HepG2 (cell line): Measurements from ENCODE around the gene ETF1. TPM values are rescaled to one million over a fixed set of nuclear protein-coding genes. Genes with fewer than 3 reads are reported as not detected.

Experiments used
- ATAC-seq: fragments of 200-7000 bp; cut with Tn5 transposase; 3 replicates; pipeline ENCODE4 v1.9.1; 2020; ENCODE audit warnings: mild to moderate bottlenecking, moderate library complexity
- BruUV-seq: library from RNA; stranded (reverse); fragments of 400-500 nt; replicated peaks from 2 replicates; lab custom pipeline; 2021; lab: Mats Ljungman, UMichigan
- CTCF ChIA-PET: fragments of 300-600 bp; formaldehyde crosslinking; extraction: SDS; loops from one replicate; lab custom pipeline; 2021; ENCODE audit warnings: low total read pairs, inconsistent platforms, low intra/inter-chr PET ratio; lab: Yijun Ruan, JAX
- POLR2A ChIA-PET: fragments of 350-600 bp; sonication (Branson Sonifier 250); formaldehyde crosslinking; loops from one replicate; lab custom pipeline; 2020; ENCODE audit warnings: antibody characterized with exemption, inconsistent platforms; lab: Yijun Ruan, JAX
- DNase-seq: peaks from one replicate; pipeline ENCODE4 v3.0.0-alpha.2; 2015; ENCODE audit warnings: low spot score
- FAIRE-seq: peaks from 3 replicates; lab custom pipeline; 2011; peaks lifted over from hg19 to GRCh38; lab: Jason Lieb, UNC
- H2AFZ ChIP-seq: one replicate; pipeline ENCODE4 v1.6.1; 2011; ENCODE audit warnings: low read length, inconsistent platforms
- H3K27ac ChIP-seq: fragments of 300-600 bp; 3 replicates; pipeline ENCODE4 v1.8.0; 2011; ENCODE audit warnings: mixed run types, mild to moderate bottlenecking, mixed read lengths, low read length, inconsistent platforms; ENCODE audit not compliant: insufficient read depth; ENCODE audit errors: extremely low read length
- H3K27me3 ChIP-seq, 2 experiments: fragments of 200-600 bp in 1 of 2; 2 replicates in 1 of 2; 3 replicates in 1 of 2; pipeline versions ENCODE4 v1.6.0 to v1.8.0; 2011; ENCODE audit warnings: low read length in 2 of 2, mild to moderate bottlenecking in 2 of 2, moderate library complexity in 2 of 2, inconsistent platforms in 1 of 2; ENCODE audit not compliant: insufficient read depth in 2 of 2, control insufficient read depth in 1 of 2
- H3K36me3 ChIP-seq, 2 experiments: fragments of 200-600 bp in 1 of 2; replicated peaks in 1 of 2; 2 replicates in 1 of 2; 3 replicates in 1 of 2; pipeline versions ENCODE4 v1.5.1 to v1.8.0; 2011; ENCODE audit warnings: low read length in 2 of 2, inconsistent platforms in 1 of 2; ENCODE audit not compliant: insufficient read depth in 2 of 2, control insufficient read depth in 1 of 2
- H3K4me1 ChIP-seq: 2 replicates; pipeline ENCODE4 v1.5.1; 2012; ENCODE audit warnings: low read length, inconsistent platforms; ENCODE audit not compliant: insufficient read depth
- H3K4me2 ChIP-seq: 2 replicates; pipeline ENCODE4 v1.6.0; 2011; ENCODE audit warnings: low read depth, low read length, inconsistent platforms
- H3K4me3 ChIP-seq, 3 experiments: fragments of 200-600 bp in 1 of 3; sonication (generic), shearing (Covaris generic) in 1 of 3; replicated peaks in 1 of 3; 2 replicates each; pipeline ENCODE4 v1.5.1; 2011 to 2016; ENCODE audit warnings: low read length in 3 of 3, inconsistent platforms in 2 of 3, low read depth in 2 of 3, mild to moderate bottlenecking in 2 of 3, control low read depth in 1 of 3, mixed read lengths in 1 of 3; ENCODE audit not compliant: insufficient read depth in 1 of 3
- H3K79me2 ChIP-seq: one replicate; pipeline ENCODE4 v1.6.1; 2011; ENCODE audit warnings: low read length, inconsistent platforms; ENCODE audit not compliant: insufficient read depth
- H3K9ac ChIP-seq: 2 replicates; pipeline ENCODE4 v1.6.0; 2011; ENCODE audit warnings: mild to moderate bottlenecking, low read depth, low read length, inconsistent platforms; ENCODE audit not compliant: insufficient read depth
- H3K9me3 ChIP-seq: 2 replicates; pipeline ENCODE4 v1.5.1; 2012; ENCODE audit warnings: mild to moderate bottlenecking, low read length
- H4K20me1 ChIP-seq: 2 replicates; pipeline ENCODE4 v1.6.0; 2011; ENCODE audit warnings: inconsistent platforms, mild to moderate bottlenecking, low read length, moderate library complexity; ENCODE audit not compliant: insufficient read depth
- CREB1 ChIP-seq, 2 experiments: fragments of 450-650 bp in 1 of 2; IDR thresholded peaks; 2 replicates each; pipeline ENCODE4 v1.6.1; 2016 to 2017; ENCODE audit warnings: control low read depth in 1 of 2, mild to moderate bottlenecking in 1 of 2, missing compliant biosample characterization in 1 of 2, missing genetic modification characterization in 1 of 2
- FOXO1 ChIP-seq: sonication (generic); formaldehyde crosslinking; IDR thresholded peaks from 2 replicates; pipeline ENCODE4 v1.4.0; 2020; ENCODE audit warnings: missing genetic modification reagents
- HCFC1 ChIP-seq: fragments of 150-350 bp; IDR thresholded peaks from 2 replicates; pipeline ENCODE4 v1.6.1; 2014; ENCODE audit warnings: low read depth, low read length
- IRF2 ChIP-seq: IDR thresholded peaks from 2 replicates; pipeline ENCODE4 v1.6.1; 2018; ENCODE audit warnings: missing genetic modification reagents, missing compliant biosample characterization
- KDM5A ChIP-seq: fragments of 200-600 bp; sonication (generic); IDR thresholded peaks from 2 replicates; pipeline ENCODE4 v1.7.0; 2018; ENCODE audit warnings: antibody characterized with exemption, mild to moderate bottlenecking, low read length, borderline replicate concordance
- RAD21 ChIP-seq: fragments of 450-650 bp; formaldehyde crosslinking; IDR thresholded peaks from 2 replicates; pipeline ENCODE4 v1.5.0; 2020; ENCODE audit warnings: mild to moderate bottlenecking
- RBFOX2 ChIP-seq: fragments of 200-400 bp; formaldehyde crosslinking; IDR thresholded peaks from 2 replicates; pipeline ENCODE4 v1.6.1; 2017; ENCODE audit warnings: low read depth, mild to moderate bottlenecking, low read length
- SYNCRIP ChIP-seq: fragments of 200-400 bp; formaldehyde crosslinking; IDR thresholded peaks from 2 replicates; pipeline ENCODE4 v1.6.1; 2018; ENCODE audit warnings: mild to moderate bottlenecking, low read depth, low read length; ENCODE audit not compliant: insufficient read depth
- TIGD3 ChIP-seq: sonication (generic); formaldehyde crosslinking; IDR thresholded peaks from 2 replicates; pipeline ENCODE4 v1.5.1; 2020; ENCODE audit warnings: mild to moderate bottlenecking, missing genetic modification reagents, borderline replicate concordance
- TRIM22 ChIP-seq: fragments of 450-650 bp; IDR thresholded peaks from 2 replicates; pipeline ENCODE4 v1.6.1; 2017
- ZFP91 ChIP-seq: sonication (generic); formaldehyde crosslinking; IDR thresholded peaks from 2 replicates; pipeline ENCODE4 v1.9.0; 2022; ENCODE audit warnings: missing genetic modification reagents, mild to moderate bottlenecking, borderline replicate concordance
- ZNF777 ChIP-seq: sonication (generic); formaldehyde crosslinking; IDR thresholded peaks from 2 replicates; pipeline ENCODE4 v1.4.0; 2020; ENCODE audit warnings: missing genetic modification reagents
- whole genome bisulfite sequencing: methylation state at CpG from one replicate; pipeline ENCODE4 v1.1.6; 2017; ENCODE audit warnings: low lambda C conversion rate; 5-methylcytosine and 5-hydroxymethylcytosine counted together
- in situ Hi-C: cut with HindIII; loops from 2 replicates; pipeline ENCODE4 v1.10.0; 2017; ENCODE audit warnings: low pct_unique_long_range_greater_than_20kb; ENCODE audit not compliant: extremely low pct_ligation_motif_present
- intact Hi-C: fragments of 100-400 bp; cut with micrococcal nuclease; formaldehyde crosslinking; loops from one replicate; pipeline ENCODE4 v1.10.0; 2022; ENCODE audit not compliant: unreplicated experiment
- polyA plus RNA-seq, 8 experiments: library from polyadenylated mRNA; depleted of rRNA in 3 of 8; stranded (reverse) in 7 of 8; unstranded in 1 of 8; fragments of >200 nt; fragmentation: Illumina TruSeq in 4 of 8; extraction: Trizol in 4 of 8; gene quantifications; 2 replicates each; pipeline versions ENCODE4 v1.2.1 to v1.2.3, GENCODE V29; 2011 to 2016; ENCODE audit warnings: low read depth in 4 of 8, missing spikeins in 1 of 8, mixed read lengths in 1 of 8; ENCODE audit not compliant: insufficient read depth in 1 of 8
- total RNA-seq, 5 experiments: library from RNA; depleted of rRNA; stranded (reverse); fragments of >200 nt; fragmentation: Illumina TruSeq; extraction: Trizol; gene quantifications; 2 replicates each; pipeline ENCODE4 v1.2.3, GENCODE V29; 2016; ENCODE audit warnings: low read depth in 1 of 5

Gene ETF1
- total and polyA plus RNA-seq, 2 of the 13 experiments (the other 11 are each of a cell fraction or from before 2014, with no cell fraction given), result 52.1 to 184 TPM

- DNase-seq (no peak), FAIRE-seq (no peak), ATAC-seq (no peak)
- H3K4me1 ChIP-seq, result peaks cover 64% of the 10 kb centered on the region
- intact Hi-C loops (loop anchor here (10.0 kb wide), 1 partner anchor 181 kb away; the partner anchor contains the start of gene CTNNA1), in situ Hi-C loops (no loop called here)
- H3K9me3 ChIP-seq, result no peaks in the 10 kb centered on the region
- peaks cover 51% of the 10 kb centered on the region for H3K79me2 ChIP-seq
- POLR2A ChIA-PET, result interaction anchor here (1.3 to 2.0 kb wide), 3 partner anchors 18 to 151 kb away, joined by 3 to 7 read pairs (median 7); partner anchors contain the start of gene ETF1
- peak overlapping the region; percentile 98 for H3K27ac ChIP-seq
- H3K9ac ChIP-seq, result peak overlapping the region; percentile 99
- no peaks in the 10 kb centered on the region; a peak in 1 of 5 replicates for H3K27me3 ChIP-seq
- TSS peak; percentile 75 for BruUV-seq
- no peak for TF ChIP-seq RAD21 (CRISPR knock-in tag)
- TF ChIP-seq RBFOX2, result peak; percentile 41; the same call in 1 of the 2 replicates
- no peak for TF ChIP-seq TIGD3 (CRISPR knock-in tag)
- no peak overlapping the region for H2AFZ ChIP-seq
- H4K20me1 ChIP-seq, result peaks cover 4% of the 10 kb centered on the region; the same call in 1 of the 2 replicates
- peak overlapping the region; percentile 80 for H3K4me2 ChIP-seq
- peaks cover 20 to 42% of the 10 kb centered on the region in 2 experiments for H3K36me3 ChIP-seq
- peak overlapping the region; percentile 85 to 97 (median 87) for H3K4me3 ChIP-seq
- CTCF ChIA-PET, result no interaction called here
- 22% methylated on average over 9 of the region's 9 CpGs for WGBS
Observed at GRCh38 chr5:138573949-138574670, 31.1 kb upstream of the ETF1 start.

GRCh38 chr5:138573223-138573622 is 30.2 kb upstream of the ETF1 start:
- BruUV-seq, result no TSS peak
- Histone ChIP-seq H3K27me3 (no peaks in the 10 kb centered on the region; a peak in 1 of 5 replicates), H3K36me3 (peaks cover 23 to 50% of the 10 kb centered on the region in 2 experiments), H3K79me2 (peaks cover 58% of the 10 kb centered on the region), H2AFZ (no peak overlapping the region), H3K9me3 (no peaks in the 10 kb centered on the region), H3K4me1 (peaks cover 70% of the 10 kb centered on the region), H3K9ac (0 out of 2 replicates have a peak overlapping the region, but pooled peaks have one; percentile 99), H4K20me1 (peaks cover 9% of the 10 kb centered on the region; the same call in 1 of the 2 replicates), H3K27ac (peak overlapping the region; percentile 98), H3K4me2 (peak overlapping the region; percentile 80), H3K4me3 (peak overlapping the region in 1 of 3 experiments; percentile 85; a peak in 2 of 6 replicates)
- ATAC-seq (no peak), FAIRE-seq (no peak), DNase-seq (no peak)
- ChIA-PET POLR2A (interaction anchor here (1.3 to 2.0 kb wide), 3 partner anchors 17 to 30 kb away, joined by 3 to 7 read pairs (median 4); partner anchors contain the start of gene ETF1), CTCF (no interaction called here)
- WGBS, result 87% methylated on average over 8 of the region's 8 CpGs
- intact Hi-C loops, result loop anchor here (10.0 kb wide), 1 partner anchor 182 kb away; the partner anchor contains the start of gene CTNNA1
- in situ Hi-C loops, result no loop called here
- TF ChIP-seq HCFC1, result no peak
- TF ChIP-seq CREB1 (IDR thresholded peaks at IDR 0.05), result no peak
- TF ChIP-seq CREB1 (CRISPR knock-in tag; IDR thresholded peaks at IDR 0.05), result no peak
- no peak for TF ChIP-seq IRF2
- TF ChIP-seq FOXO1 (CRISPR knock-in tag), result no peak
- TF ChIP-seq ZNF777, result no peak
- TF ChIP-seq SYNCRIP, result no peak
- TF ChIP-seq KDM5A, result no peak
- TF ChIP-seq ZFP91 (CRISPR knock-in tag), result no peak
- TF ChIP-seq TRIM22, result no peak
